Activated T-helper 17 cell treated with anti-CD3 and anti-CD28 coated beads, Interleukin-2, amount 50 U/mL, for 72 hours (primary cell): ENCODE results near the gene MCF2. TPM values are rescaled to one million over a fixed set of nuclear protein-coding genes. Genes with fewer than 3 reads are reported as not detected.
"Not testable (repeated sequence)": the region's sequence is repeated elsewhere in the genome, so short reads cannot be mapped to it uniquely, and the experiment has no call there.

Experiments used
- ATAC-seq: fragments of 150-1000 bp; cut with Tn5 transposase; replicated peaks from 2 replicates; pipeline ENCODE4 v1.10.0; 2021; ENCODE audit warnings: mild to moderate bottlenecking, moderate library complexity
- H3K27ac Mint-ChIP-seq: one replicate; pipeline ENCODE4 v1.8.0; 2022; ENCODE audit warnings: mixed read lengths
- H3K27me3 Mint-ChIP-seq: one replicate; pipeline ENCODE4 v1.8.0; 2022; ENCODE audit warnings: mixed read lengths
- H3K36me3 Mint-ChIP-seq: one replicate; pipeline ENCODE4 v1.8.0; 2022; ENCODE audit warnings: low read depth, mild to moderate bottlenecking, mixed read lengths
- H3K4me1 Mint-ChIP-seq: one replicate; pipeline ENCODE4 v1.8.0; 2022; ENCODE audit warnings: mixed read lengths
- H3K4me3 Mint-ChIP-seq: one replicate; pipeline ENCODE4 v1.8.0; 2022; ENCODE audit warnings: mild to moderate bottlenecking, mixed read lengths
- H3K9me3 Mint-ChIP-seq: one replicate; pipeline ENCODE4 v1.8.0; 2022; ENCODE audit warnings: mixed read lengths
- total RNA-seq, 2 donors: library from RNA; stranded (reverse); gene quantifications; one replicate each; pipeline ENCODE4 v1.2.3, GENCODE V29; 2022

Gene MCF2
- total RNA-seq, 2 donors from 2014 or later = 0.34 to 0.84 TPM

- H3K36me3 Mint-ChIP-seq, H3K4me1 Mint-ChIP-seq, H3K27ac Mint-ChIP-seq, H3K9me3 Mint-ChIP-seq, H3K4me3 Mint-ChIP-seq, H3K27me3 Mint-ChIP-seq, ATAC-seq: not testable (repeated sequence)
Observed at GRCh38 chrX:139685175-139685574, 22.8 kb downstream of the MCF2 start.

- ATAC-seq = no peak
- H3K4me1 Mint-ChIP-seq = no peaks in the 10 kb centered on the region
- H3K27ac Mint-ChIP-seq = no peak overlapping the region
- H3K36me3 Mint-ChIP-seq = no peaks in the 10 kb centered on the region
- H3K4me3 Mint-ChIP-seq = no peak overlapping the region
- H3K27me3 Mint-ChIP-seq = no peaks in the 10 kb centered on the region
- no peaks in the 10 kb centered on the region for H3K9me3 Mint-ChIP-seq
Observed at GRCh38 chrX:139680356-139680755, 27.6 kb downstream of the MCF2 start.

GRCh38 chrX:139647597-139647996 is 60.4 kb downstream of the MCF2 start:
- H3K36me3 Mint-ChIP-seq = peaks cover 6% of the 10 kb centered on the region

GRCh38 chrX:139642241-139642927 is 65.6 kb downstream of the MCF2 start:
- Mint-ChIP-seq H3K27me3 (no peaks in the 10 kb centered on the region), H3K4me3 (no peak overlapping the region), H3K9me3 (no peaks in the 10 kb centered on the region), H3K4me1 (no peaks in the 10 kb centered on the region), H3K36me3 (peaks cover 6% of the 10 kb centered on the region), H3K27ac (no peak overlapping the region)
- no peak for ATAC-seq

More at GRCh38 chrX:139647597-139647996, 60.4 kb downstream of the MCF2 start:
- no peak for ATAC-seq
- H3K27ac Mint-ChIP-seq = no peak overlapping the region
- H3K9me3 Mint-ChIP-seq = no peaks in the 10 kb centered on the region
- H3K4me1 Mint-ChIP-seq = no peaks in the 10 kb centered on the region
- H3K27me3 Mint-ChIP-seq = no peaks in the 10 kb centered on the region
- H3K4me3 Mint-ChIP-seq = no peak overlapping the region

- Mint-ChIP-seq H3K36me3 (no peaks in the 10 kb centered on the region), H3K27me3 (no peaks in the 10 kb centered on the region), H3K27ac (no peak overlapping the region), H3K9me3 (no peaks in the 10 kb centered on the region), H3K4me3 (no peak overlapping the region), H3K4me1 (no peaks in the 10 kb centered on the region)
- ATAC-seq = no peak
Observed at GRCh38 chrX:139640259-139640658, 67.7 kb downstream of the MCF2 start.

GRCh38 chrX:139639253-139639652 is 68.7 kb downstream of the MCF2 start:
- no peaks in the 10 kb centered on the region for H3K27me3 Mint-ChIP-seq
- no peaks in the 10 kb centered on the region for H3K9me3 Mint-ChIP-seq
- H3K4me1 Mint-ChIP-seq = no peaks in the 10 kb centered on the region
- H3K27ac Mint-ChIP-seq = no peak overlapping the region
- no peak overlapping the region for H3K4me3 Mint-ChIP-seq
- no peak for ATAC-seq
- H3K36me3 Mint-ChIP-seq = no peaks in the 10 kb centered on the region

- H3K27me3 Mint-ChIP-seq = no peaks in the 10 kb centered on the region
- H3K4me1 Mint-ChIP-seq = no peaks in the 10 kb centered on the region
- no peak overlapping the region for H3K4me3 Mint-ChIP-seq
- ATAC-seq = no peak
- no peak overlapping the region for H3K27ac Mint-ChIP-seq
- no peaks in the 10 kb centered on the region for H3K9me3 Mint-ChIP-seq
- no peaks in the 10 kb centered on the region for H3K36me3 Mint-ChIP-seq
Observed at GRCh38 chrX:139600105-139600504, 107.9 kb downstream of the MCF2 start.

- Mint-ChIP-seq H3K36me3 (no peaks in the 10 kb centered on the region), H3K27me3 (no peaks in the 10 kb centered on the region), H3K27ac (no peak overlapping the region), H3K4me1 (no peaks in the 10 kb centered on the region), H3K9me3 (no peaks in the 10 kb centered on the region), H3K4me3 (no peak overlapping the region)
- no peak for ATAC-seq
Observed at GRCh38 chrX:139596068-139596467, 111.9 kb downstream of the MCF2 start.

- ATAC-seq = no peak
- no peaks in the 10 kb centered on the region for H3K4me1 Mint-ChIP-seq
- H3K36me3 Mint-ChIP-seq = no peaks in the 10 kb centered on the region
- H3K27me3 Mint-ChIP-seq = no peaks in the 10 kb centered on the region
- H3K27ac Mint-ChIP-seq = no peak overlapping the region
- no peak overlapping the region for H3K4me3 Mint-ChIP-seq
- no peaks in the 10 kb centered on the region for H3K9me3 Mint-ChIP-seq
Observed at GRCh38 chrX:139585613-139586012, 122.4 kb downstream of the MCF2 start.

- no peaks in the 10 kb centered on the region for H3K9me3 Mint-ChIP-seq
- no peaks in the 10 kb centered on the region for H3K4me1 Mint-ChIP-seq
- H3K4me3 Mint-ChIP-seq = no peak overlapping the region
- no peaks in the 10 kb centered on the region for H3K36me3 Mint-ChIP-seq
- H3K27ac Mint-ChIP-seq = no peak overlapping the region
- no peaks in the 10 kb centered on the region for H3K27me3 Mint-ChIP-seq
- no peak for ATAC-seq
Observed at GRCh38 chrX:139581068-139581467, 126.9 kb downstream of the MCF2 start.

GRCh38 chrX:139566981-139567380 is 141.0 kb downstream of the MCF2 start:
- H3K4me1 Mint-ChIP-seq = no peaks in the 10 kb centered on the region
- ATAC-seq = no peak
- H3K27ac Mint-ChIP-seq = no peak overlapping the region
- H3K27me3 Mint-ChIP-seq = no peaks in the 10 kb centered on the region
- H3K36me3 Mint-ChIP-seq = no peaks in the 10 kb centered on the region
- no peaks in the 10 kb centered on the region for H3K9me3 Mint-ChIP-seq
- H3K4me3 Mint-ChIP-seq = no peak overlapping the region

GRCh38 chrX:139563251-139563650 is 144.7 kb downstream of the MCF2 start:
- Mint-ChIP-seq H3K4me1 (no peaks in the 10 kb centered on the region), H3K27me3 (peaks cover 3% of the 10 kb centered on the region), H3K27ac (no peak overlapping the region), H3K9me3 (no peaks in the 10 kb centered on the region), H3K36me3 (no peaks in the 10 kb centered on the region), H3K4me3 (no peak overlapping the region)
- ATAC-seq = no peak

GRCh38 chrX:139560221-139560620 is 147.7 kb downstream of the MCF2 start:
- Mint-ChIP-seq H3K9me3 (no peaks in the 10 kb centered on the region), H3K4me3 (no peak overlapping the region), H3K27ac (no peak overlapping the region), H3K27me3 (peaks cover 3% of the 10 kb centered on the region), H3K4me1 (no peaks in the 10 kb centered on the region), H3K36me3 (no peaks in the 10 kb centered on the region)
- ATAC-seq = no peak

GRCh38 chrX:139559383-139560042 is 148.5 kb downstream of the MCF2 start:
- no peaks in the 10 kb centered on the region for H3K9me3 Mint-ChIP-seq
- no peaks in the 10 kb centered on the region for H3K36me3 Mint-ChIP-seq
- no peak overlapping the region for H3K4me3 Mint-ChIP-seq
- H3K4me1 Mint-ChIP-seq = no peaks in the 10 kb centered on the region
- ATAC-seq = no peak
- H3K27me3 Mint-ChIP-seq = peaks cover 3% of the 10 kb centered on the region
- no peak overlapping the region for H3K27ac Mint-ChIP-seq

GRCh38 chrX:139554991-139555675 is 152.8 kb downstream of the MCF2 start:
- H3K9me3 Mint-ChIP-seq = no peaks in the 10 kb centered on the region
- no peak overlapping the region for H3K27ac Mint-ChIP-seq
- H3K4me3 Mint-ChIP-seq = no peak overlapping the region
- peaks cover 4% of the 10 kb centered on the region for H3K4me1 Mint-ChIP-seq
- peaks cover 5% of the 10 kb centered on the region for H3K27me3 Mint-ChIP-seq
- H3K36me3 Mint-ChIP-seq = no peaks in the 10 kb centered on the region
- ATAC-seq = no peak
